Fibroblast of lung (primary cell): ENCODE data around the gene TPX2.

Experiments
- EZH2 ChIP-seq: IDR thresholded peaks from 2 replicates; pipeline ENCODE4 v1.5.1; 2012; ENCODE audit warnings: low read length, control low read depth, mild to moderate bottlenecking; ENCODE audit errors: missing control alignments
- TF ChIP-seq, protein P1 (sequence below), 2 donors: IDR thresholded peaks in 1 of 2; conservative IDR thresholded peaks in 1 of 2; 1 replicate in 1 of 2; 2 replicates in 1 of 2; pipeline ENCODE4 v1.5.1; 2011 to 2012; ENCODE audit warnings: low read length in 2 of 2, control low read depth in 1 of 2, inconsistent platforms in 1 of 2, low read depth in 1 of 2, mild to moderate bottlenecking in 1 of 2

DNA sequence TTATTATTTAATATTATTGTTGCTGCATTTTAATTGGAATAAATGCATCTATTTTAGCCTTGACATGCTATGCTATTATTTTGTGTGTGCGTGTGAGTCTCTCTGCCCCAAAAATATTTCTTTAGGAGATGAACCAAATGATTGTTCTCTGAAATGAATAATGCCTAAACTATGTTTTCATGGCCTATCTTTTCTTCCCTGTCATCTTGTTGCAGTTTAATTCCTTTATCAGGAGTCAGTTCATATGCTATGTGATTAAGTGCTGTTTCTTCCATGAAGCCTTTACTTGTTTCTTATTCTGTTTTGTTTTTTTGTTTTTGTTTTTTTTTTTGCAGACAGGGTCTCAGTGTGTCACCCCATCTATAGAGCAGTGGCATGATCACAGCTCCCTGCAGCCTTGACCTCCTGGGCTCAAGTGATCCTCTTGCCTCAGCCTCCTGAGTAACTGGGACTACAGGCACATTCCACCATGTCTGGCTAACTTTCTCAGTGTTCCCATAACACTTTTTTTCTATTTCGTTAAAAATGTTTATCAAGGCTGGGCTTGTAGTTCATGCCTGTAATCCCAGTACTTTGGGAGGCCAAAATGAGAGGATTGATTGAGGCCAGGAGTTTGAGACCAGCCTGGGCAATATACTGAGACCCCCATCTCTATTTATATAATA is 25.7 kb downstream of the TPX2 start:
- TF ChIP-seq, protein P1, sequence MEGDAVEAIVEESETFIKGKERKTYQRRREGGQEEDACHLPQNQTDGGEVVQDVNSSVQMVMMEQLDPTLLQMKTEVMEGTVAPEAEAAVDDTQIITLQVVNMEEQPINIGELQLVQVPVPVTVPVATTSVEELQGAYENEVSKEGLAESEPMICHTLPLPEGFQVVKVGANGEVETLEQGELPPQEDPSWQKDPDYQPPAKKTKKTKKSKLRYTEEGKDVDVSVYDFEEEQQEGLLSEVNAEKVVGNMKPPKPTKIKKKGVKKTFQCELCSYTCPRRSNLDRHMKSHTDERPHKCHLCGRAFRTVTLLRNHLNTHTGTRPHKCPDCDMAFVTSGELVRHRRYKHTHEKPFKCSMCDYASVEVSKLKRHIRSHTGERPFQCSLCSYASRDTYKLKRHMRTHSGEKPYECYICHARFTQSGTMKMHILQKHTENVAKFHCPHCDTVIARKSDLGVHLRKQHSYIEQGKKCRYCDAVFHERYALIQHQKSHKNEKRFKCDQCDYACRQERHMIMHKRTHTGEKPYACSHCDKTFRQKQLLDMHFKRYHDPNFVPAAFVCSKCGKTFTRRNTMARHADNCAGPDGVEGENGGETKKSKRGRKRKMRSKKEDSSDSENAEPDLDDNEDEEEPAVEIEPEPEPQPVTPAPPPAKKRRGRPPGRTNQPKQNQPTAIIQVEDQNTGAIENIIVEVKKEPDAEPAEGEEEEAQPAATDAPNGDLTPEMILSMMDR (conservative IDR thresholded peaks at IDR 0.05 in 1 of 2, IDR thresholded peaks at IDR 0.05 in 1 of 2; ENCODE audit: low read depth in 1 of 2, low read length in 2 of 2) = no peak
- TF ChIP-seq EZH2 = no peak
